Transverse colon (tissue), 4 donors: ENCODE results near the gene SMC4. TPM values are rescaled to one million over a fixed set of nuclear protein-coding genes. Genes with fewer than 3 reads are reported as not detected.

Experiments
- DNase-seq: peaks from one replicate; pipeline ENCODE4 v3.0.0-alpha.2; 2019
- H3K27ac ChIP-seq, 4 donors: fragments of 200-600 bp; sonication (generic); 2 replicates each; pipeline ENCODE4 v1.5.1; 2016 to 2018; ENCODE audit warnings: inconsistent platforms in 4 of 4
- H3K27me3 ChIP-seq: fragments of 200-600 bp; sonication (generic); 2 replicates; pipeline ENCODE4 v1.5.1; 2017; ENCODE audit warnings: inconsistent platforms
- H3K36me3 ChIP-seq, 4 donors: fragments of 200-600 bp; sonication (generic); 2 replicates each; pipeline ENCODE4 v1.5.1; 2017 to 2019; ENCODE audit warnings: inconsistent platforms in 4 of 4
- H3K4me1 ChIP-seq, 4 donors: fragments of 200-600 bp; sonication (generic); 2 replicates each; pipeline ENCODE4 v1.5.1; 2017 to 2020; ENCODE audit warnings: inconsistent platforms in 4 of 4
- H3K4me3 ChIP-seq, 4 donors: fragments of 200-600 bp; sonication (generic); 1 replicate in 1 of 4; 2 replicates in 3 of 4; pipeline versions ENCODE4 v1.5.1 to v1.6.1; 2017 to 2019; ENCODE audit warnings: inconsistent platforms in 4 of 4
- H3K9me3 ChIP-seq, 2 donors: fragments of 200-600 bp; sonication (generic); 2 replicates each; pipeline ENCODE4 v1.5.1; 2017 to 2019; ENCODE audit warnings: inconsistent platforms in 2 of 2
- EP300 ChIP-seq: sonication (generic); formaldehyde crosslinking; IDR thresholded peaks from one replicate; pipeline ENCODE4 v1.6.1; 2017; ENCODE audit warnings: antibody characterized with exemption, low read depth
- POLR2A ChIP-seq: fragments of 450-650 bp; IDR thresholded peaks from one replicate; pipeline ENCODE4 v1.6.1; 2016; ENCODE audit warnings: antibody characterized with exemption, mild to moderate bottlenecking, moderate library complexity
- POLR2AphosphoS5 ChIP-seq, 3 donors: sonication (generic); formaldehyde crosslinking; IDR thresholded peaks; one replicate each; pipeline ENCODE4 v1.6.1; 2016; ENCODE audit warnings: antibody characterized with exemption in 3 of 3
- WGBS, 2 donors: methylation state at CpG; one replicate each; pipeline ENCODE4 v1.1.5; 2018; ENCODE audit warnings: low coverage in 1 of 2; 5-methylcytosine and 5-hydroxymethylcytosine counted together
- in situ Hi-C, 4 donors: fragments of 200-750 bp; cut with MboI; loops; one replicate each; pipeline versions ENCODE4 v1.15.0 to v1.15.1; 2017; ENCODE audit warnings: low sequenced_read_pairs in 3 of 4, low pct_ligation_motif_present in 1 of 4, low pct_unique_long_range_greater_than_20kb in 1 of 4
- intact Hi-C: fragments of 100-400 bp; cut with DNase I; formaldehyde crosslinking; loops from one replicate; pipeline ENCODE4 v1.15.1; 2023; ENCODE audit warnings: low total_unique reads
- total RNA-seq, 4 donors: library from RNA; depleted of rRNA; stranded (reverse); fragments of >200 nt; gene quantifications; one replicate each; pipeline ENCODE4 v1.1.0, GENCODE V29; 2016
- TF ChIP-seq, protein P1 (sequence below), 5 experiments: fragments of 200-600 bp in 3 of 5; fragments of 450-650 bp in 2 of 5; sonication (generic) in 3 of 5; IDR thresholded peaks; 1 replicate in 2 of 5; 2 replicates in 3 of 5; pipeline ENCODE4 v1.5.1; 2016 to 2017; ENCODE audit warnings: antibody characterized with exemption in 5 of 5, inconsistent platforms in 3 of 5, mild to moderate bottlenecking in 2 of 5, moderate library complexity in 1 of 5

SMC4 gene
- total RNA-seq, 4 donors from 2014 or later = 29.4 to 263 (median 57.9) TPM

DNA sequence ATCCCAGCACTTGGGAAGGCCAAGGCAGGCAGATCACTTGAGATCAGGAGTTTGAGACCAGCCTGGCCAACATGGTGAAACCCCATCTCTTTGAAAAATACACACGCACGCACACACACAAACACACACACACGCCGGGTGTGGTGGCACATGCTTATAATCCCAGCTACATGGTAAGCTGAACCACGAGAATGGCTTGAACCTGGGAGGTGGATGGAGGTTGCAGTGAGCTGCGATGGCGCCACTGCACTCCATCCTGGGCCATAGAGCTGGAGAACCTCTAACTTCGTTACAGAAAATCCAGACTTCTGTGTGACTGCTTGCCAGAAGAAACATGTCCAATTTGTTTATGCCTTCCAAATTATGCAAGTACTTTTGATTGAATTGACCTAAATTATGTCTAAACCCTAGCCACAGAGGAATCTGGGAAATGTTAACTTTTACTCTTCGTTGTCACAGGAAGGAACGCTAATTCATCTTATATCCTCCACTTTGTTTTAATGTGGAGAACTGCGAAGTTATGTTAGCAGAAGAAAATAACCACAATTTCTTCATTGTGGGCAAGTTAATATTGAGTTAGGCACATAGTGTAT, 28.5 kb downstream of the SMC4 start:
- no peak for TF ChIP-seq POLR2AphosphoS5 (IDR thresholded peaks at IDR 0.05)
- TF ChIP-seq POLR2A = no peak
- no peak for TF ChIP-seq EP300
- TF ChIP-seq, protein P1, sequence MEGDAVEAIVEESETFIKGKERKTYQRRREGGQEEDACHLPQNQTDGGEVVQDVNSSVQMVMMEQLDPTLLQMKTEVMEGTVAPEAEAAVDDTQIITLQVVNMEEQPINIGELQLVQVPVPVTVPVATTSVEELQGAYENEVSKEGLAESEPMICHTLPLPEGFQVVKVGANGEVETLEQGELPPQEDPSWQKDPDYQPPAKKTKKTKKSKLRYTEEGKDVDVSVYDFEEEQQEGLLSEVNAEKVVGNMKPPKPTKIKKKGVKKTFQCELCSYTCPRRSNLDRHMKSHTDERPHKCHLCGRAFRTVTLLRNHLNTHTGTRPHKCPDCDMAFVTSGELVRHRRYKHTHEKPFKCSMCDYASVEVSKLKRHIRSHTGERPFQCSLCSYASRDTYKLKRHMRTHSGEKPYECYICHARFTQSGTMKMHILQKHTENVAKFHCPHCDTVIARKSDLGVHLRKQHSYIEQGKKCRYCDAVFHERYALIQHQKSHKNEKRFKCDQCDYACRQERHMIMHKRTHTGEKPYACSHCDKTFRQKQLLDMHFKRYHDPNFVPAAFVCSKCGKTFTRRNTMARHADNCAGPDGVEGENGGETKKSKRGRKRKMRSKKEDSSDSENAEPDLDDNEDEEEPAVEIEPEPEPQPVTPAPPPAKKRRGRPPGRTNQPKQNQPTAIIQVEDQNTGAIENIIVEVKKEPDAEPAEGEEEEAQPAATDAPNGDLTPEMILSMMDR (IDR thresholded peaks at IDR 0.05) = no peak
- Histone ChIP-seq H3K36me3 (peaks cover 0 to 85% (median 23%) of the 10 kb centered on the region in 4 donors), H3K9me3 (no peaks in the 10 kb centered on the region), H3K4me3 (no peak overlapping the region), H3K27me3 (no peaks in the 10 kb centered on the region), H3K27ac (no peak overlapping the region), H3K4me1 (no peaks in the 10 kb centered on the region)
- in situ Hi-C loops = no loop called here
- 90 to 94% methylated on average over 3 to 11 of the region's 11 CpGs for WGBS, 2 donors
- no peak for DNase-seq
- intact Hi-C loops = no loop called here

DNA sequence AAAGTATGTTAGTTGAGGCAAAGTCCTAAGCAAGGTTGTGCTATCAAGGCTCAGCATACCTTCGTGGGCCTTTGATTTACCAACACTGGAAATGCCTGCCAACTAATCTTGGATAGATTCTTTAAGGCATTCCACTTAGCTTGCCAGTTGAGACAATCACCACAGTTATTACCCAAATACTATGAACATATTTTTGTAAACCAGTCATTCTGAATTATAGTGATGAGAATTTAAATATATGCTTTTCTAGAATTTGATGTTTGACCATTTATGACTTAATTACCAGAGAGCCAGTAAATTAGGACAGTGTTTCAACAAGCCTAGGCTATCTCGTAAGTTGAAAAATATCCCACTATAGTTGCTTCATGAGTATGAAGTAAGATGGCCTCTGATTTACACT, 34.6 kb downstream of the SMC4 start:
- H3K27ac ChIP-seq = no peak overlapping the region
- in situ Hi-C loops = no loop called here
- no peaks in the 10 kb centered on the region for H3K4me1 ChIP-seq
- H3K4me3 ChIP-seq = no peak overlapping the region
- intact Hi-C loops = no loop called here
- WGBS, 2 donors = 75 to 76% methylated on average over 2 of the region's 2 CpGs
- TF ChIP-seq POLR2AphosphoS5 (IDR thresholded peaks at IDR 0.05) (no peak), POLR2A (no peak), EP300 (no peak)
- TF ChIP-seq, protein P1 (IDR thresholded peaks at IDR 0.05) = no peak
- H3K27me3 ChIP-seq = no peaks in the 10 kb centered on the region
- H3K36me3 ChIP-seq = peaks cover 0 to 47% (median 14%) of the 10 kb centered on the region in 4 donors
- no peak for DNase-seq
- no peaks in the 10 kb centered on the region for H3K9me3 ChIP-seq

DNA sequence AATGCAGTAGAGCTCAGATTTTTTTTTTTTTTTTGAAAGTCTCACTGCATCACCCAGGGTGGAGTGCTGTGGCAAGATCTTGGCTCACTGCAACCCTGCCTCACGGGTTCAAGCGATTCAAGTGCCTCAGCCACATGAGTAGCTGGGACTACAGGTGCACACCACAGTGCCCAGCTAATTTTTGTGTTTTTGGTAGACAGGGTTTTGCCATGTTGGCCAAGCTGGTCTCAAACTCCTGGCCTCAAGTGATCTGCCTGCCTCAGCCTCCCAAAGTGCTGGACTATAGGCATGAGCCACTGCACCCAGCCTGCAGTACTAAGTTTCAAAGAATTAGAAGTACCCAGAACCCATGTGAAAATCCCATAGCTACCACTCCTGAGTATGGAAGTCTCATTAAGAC, 35.6 kb downstream of the SMC4 start:
- no peak for DNase-seq
- Histone ChIP-seq H3K27ac (no peak overlapping the region), H3K9me3 (no peaks in the 10 kb centered on the region), H3K4me3 (no peak overlapping the region), H3K27me3 (no peaks in the 10 kb centered on the region), H3K36me3 (peaks cover 0 to 42% (median 14%) of the 10 kb centered on the region in 4 donors), H3K4me1 (no peaks in the 10 kb centered on the region)
- intact Hi-C loops (no loop called here), in situ Hi-C loops (no loop called here)
- TF ChIP-seq, protein P1 (IDR thresholded peaks at IDR 0.05) = no peak
- TF ChIP-seq POLR2AphosphoS5 (IDR thresholded peaks at IDR 0.05) = no peak
- TF ChIP-seq POLR2A = no peak
- no peak for TF ChIP-seq EP300
- WGBS, 2 donors = 92% methylated on average over 2 of the region's 2 CpGs; no CpG with 5 or more reads in 1 of the 2 donors

DNA sequence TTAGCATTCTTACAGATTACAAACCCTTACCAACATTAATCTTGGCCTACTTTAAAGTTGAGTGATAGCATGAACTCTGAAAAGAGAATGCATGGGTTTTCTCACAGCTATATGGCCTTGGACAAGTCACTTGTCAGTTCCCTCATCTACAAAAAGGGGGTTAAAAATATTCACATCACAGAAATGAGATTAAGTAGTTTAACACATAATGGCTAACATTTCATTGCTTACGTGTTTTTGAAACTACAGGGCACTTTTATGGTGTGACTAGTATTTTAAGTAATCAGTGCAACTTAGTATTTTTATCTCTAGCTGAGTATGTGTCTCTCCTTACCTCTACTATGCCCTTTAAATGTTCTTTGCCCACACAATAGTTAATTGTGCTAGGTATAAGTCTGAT, 36.3 kb downstream of the SMC4 start:
- H3K4me1 ChIP-seq = no peaks in the 10 kb centered on the region
- 85 to 89% methylated on average over 1 of the region's 1 CpG for WGBS, 2 donors
- in situ Hi-C loops (no loop called here), intact Hi-C loops (no loop called here)
- no peak overlapping the region for H3K4me3 ChIP-seq
- H3K27ac ChIP-seq = no peak overlapping the region
- TF ChIP-seq, protein P1 (IDR thresholded peaks at IDR 0.05) = no peak
- TF ChIP-seq POLR2A (no peak), EP300 (no peak), POLR2AphosphoS5 (IDR thresholded peaks at IDR 0.05) (no peak)
- DNase-seq = no peak
- H3K27me3 ChIP-seq = no peaks in the 10 kb centered on the region
- H3K9me3 ChIP-seq = no peaks in the 10 kb centered on the region
- peaks cover 0 to 38% (median 14%) of the 10 kb centered on the region in 4 donors for H3K36me3 ChIP-seq
